Measurements from ENCODE around the gene WWC1.

The WWC1 gene

GRCh38 chr5:168291342-168291963 lies at the start of gene WWC1:
TSS of gene WWC1 (plus strand) at chr5:168291645. CDS start at chr5:168292153, 508 bp downstream.
- Histone ChIP-seq H3K36me3 (ENCODE audit: insufficient read depth, low read depth, low read length) (no peaks in the 10 kb centered on the region), H3K4me3 (ENCODE audit: low read length) (peak within 1 kb of the TSS; percentile 83), H3K9ac (ENCODE audit: low read depth, low read length) (peak within 1 kb of the TSS; percentile 69; the same call in 1 of the 2 replicates), H3K9me3 (ENCODE audit: insufficient read depth, low read depth, low read length) (no peaks in the 10 kb centered on the region), H3K27me3 (ENCODE audit: insufficient read depth, low read length) (no peaks in the 10 kb centered on the region), H3K27ac (ENCODE audit: low read length) (no peak within 1 kb of the TSS), H3K4me1 (ENCODE audit: insufficient read depth, low read length) (peaks cover 33% of the 10 kb centered on the region)

DNA sequence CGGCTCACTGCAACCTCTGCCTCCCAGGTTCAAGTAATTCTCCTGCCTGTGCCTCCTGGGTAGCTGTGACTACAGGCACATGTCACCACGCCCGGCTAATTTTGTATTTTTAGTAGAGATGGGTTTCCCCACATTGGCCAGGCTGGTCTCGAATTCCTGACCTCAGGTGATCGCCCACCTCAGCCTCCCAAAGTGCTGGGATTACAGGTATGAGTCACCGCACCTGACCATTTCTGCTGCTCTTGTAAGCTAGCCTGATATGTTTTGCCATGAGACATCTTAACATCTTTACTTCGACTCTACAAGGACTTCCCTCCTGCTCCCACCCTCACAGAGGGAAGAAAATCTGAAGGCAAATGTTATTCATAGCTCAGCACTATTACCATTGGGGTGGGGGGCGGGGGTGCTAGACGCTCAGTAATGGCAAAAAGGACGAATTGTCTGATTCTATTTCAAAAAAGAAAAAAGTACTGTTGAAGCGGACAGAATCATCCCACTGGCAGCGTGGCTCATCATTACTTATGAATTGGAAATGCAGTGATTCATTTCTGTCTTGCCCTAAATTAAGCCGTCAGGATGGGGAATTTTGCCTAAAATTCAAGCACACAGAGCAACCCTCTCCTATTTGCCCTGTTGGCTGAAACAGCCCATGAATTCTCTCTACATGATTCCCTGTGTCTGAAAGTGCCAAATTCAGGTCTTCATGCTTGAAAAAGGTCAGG lies 46.4 kb upstream of the WWC1 start:
- no peaks in the 10 kb centered on the region for H3K36me3 ChIP-seq (ENCODE audit: insufficient read depth, low read depth, low read length)
- H3K4me1 ChIP-seq (ENCODE audit: insufficient read depth, low read length): no peaks in the 10 kb centered on the region
- no peaks in the 10 kb centered on the region for H3K9me3 ChIP-seq (ENCODE audit: insufficient read depth, low read depth, low read length)
- no peak overlapping the region for H3K27ac ChIP-seq (ENCODE audit: low read length)
- no peak overlapping the region for H3K9ac ChIP-seq (ENCODE audit: low read depth, low read length)
- H3K4me3 ChIP-seq (ENCODE audit: low read length): no peak overlapping the region
- peaks cover 8% of the 10 kb centered on the region for H3K27me3 ChIP-seq (ENCODE audit: insufficient read depth, low read length)

GRCh38 chr5:168249923-168250322 lies 41.5 kb upstream of the WWC1 start:
- H3K4me3 ChIP-seq (ENCODE audit: low read length): no peak overlapping the region
- H3K27me3 ChIP-seq (ENCODE audit: insufficient read depth, low read length): no peaks in the 10 kb centered on the region
- no peak overlapping the region for H3K27ac ChIP-seq (ENCODE audit: low read length)
- no peaks in the 10 kb centered on the region for H3K36me3 ChIP-seq (ENCODE audit: insufficient read depth, low read depth, low read length)
- no peaks in the 10 kb centered on the region for H3K4me1 ChIP-seq (ENCODE audit: insufficient read depth, low read length)
- no peaks in the 10 kb centered on the region for H3K9me3 ChIP-seq (ENCODE audit: insufficient read depth, low read depth, low read length)
- no peak overlapping the region for H3K9ac ChIP-seq (ENCODE audit: low read depth, low read length)

DNA sequence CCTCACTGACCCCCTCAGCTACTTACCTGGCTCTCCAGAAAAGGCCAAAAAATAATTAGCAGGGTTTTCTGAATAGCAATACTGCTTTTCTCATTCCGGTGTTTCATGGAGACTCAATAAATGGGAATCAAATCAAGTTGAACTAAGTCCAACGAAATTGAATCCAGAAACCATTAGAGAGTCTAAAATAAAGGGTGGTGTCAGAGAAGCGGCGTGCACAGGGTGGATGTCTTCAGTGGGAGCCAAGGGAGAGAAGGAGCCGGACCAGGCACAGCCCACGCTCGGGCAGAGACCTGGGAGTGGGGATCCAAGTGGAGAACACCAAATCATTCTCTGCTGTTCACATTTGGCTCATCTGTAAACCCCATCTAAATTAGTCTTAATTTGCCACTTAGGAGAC lies 40.2 kb upstream of the WWC1 start:
- H3K36me3 ChIP-seq (ENCODE audit: insufficient read depth, low read depth, low read length): no peaks in the 10 kb centered on the region
- no peaks in the 10 kb centered on the region for H3K9me3 ChIP-seq (ENCODE audit: insufficient read depth, low read depth, low read length)
- H3K27ac ChIP-seq (ENCODE audit: low read length): no peak overlapping the region
- no peak overlapping the region for H3K4me3 ChIP-seq (ENCODE audit: low read length)
- no peaks in the 10 kb centered on the region for H3K27me3 ChIP-seq (ENCODE audit: insufficient read depth, low read length)
- H3K9ac ChIP-seq (ENCODE audit: low read depth, low read length): no peak overlapping the region
- no peaks in the 10 kb centered on the region for H3K4me1 ChIP-seq (ENCODE audit: insufficient read depth, low read length)

DNA sequence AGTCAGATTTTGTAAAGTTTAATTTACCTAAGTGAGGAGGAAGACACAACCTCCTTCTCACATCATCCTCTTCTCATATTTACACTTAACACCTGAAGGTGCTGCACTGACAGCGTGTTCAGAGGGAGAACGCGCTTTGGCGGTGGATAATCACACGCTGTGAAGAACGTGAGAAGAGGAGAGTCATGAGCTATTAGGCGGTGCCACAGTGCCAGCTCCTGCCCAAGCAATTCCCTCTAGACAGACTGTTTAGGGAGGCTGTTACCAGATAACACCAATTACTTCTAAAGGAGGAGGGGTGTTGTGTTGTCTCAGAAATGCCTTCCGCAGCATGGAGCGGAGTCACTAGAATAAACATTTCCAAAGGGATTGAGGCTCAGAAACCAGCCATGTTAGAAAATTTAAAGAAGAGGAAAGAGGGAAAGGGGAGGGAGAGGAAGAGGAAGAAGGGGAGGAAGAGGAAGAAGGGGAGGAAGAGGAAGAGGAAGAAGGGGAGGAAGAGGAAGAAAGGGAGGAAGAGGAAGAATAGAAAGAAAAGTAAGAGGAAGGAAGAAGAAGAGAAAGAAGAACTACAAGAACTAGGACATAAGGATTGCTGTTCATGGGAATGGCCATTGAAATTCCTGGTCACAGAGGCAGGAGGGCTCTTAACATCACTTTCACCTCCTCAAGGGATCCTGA lies 37.3 kb upstream of the WWC1 start:
- no peaks in the 10 kb centered on the region for H3K9me3 ChIP-seq (ENCODE audit: insufficient read depth, low read depth, low read length)
- no peak overlapping the region for H3K27ac ChIP-seq (ENCODE audit: low read length)
- H3K4me3 ChIP-seq (ENCODE audit: low read length): no peak overlapping the region
- H3K36me3 ChIP-seq (ENCODE audit: insufficient read depth, low read depth, low read length): no peaks in the 10 kb centered on the region
- H3K4me1 ChIP-seq (ENCODE audit: insufficient read depth, low read length): no peaks in the 10 kb centered on the region
- no peak overlapping the region for H3K9ac ChIP-seq (ENCODE audit: low read depth, low read length)
- no peaks in the 10 kb centered on the region for H3K27me3 ChIP-seq (ENCODE audit: insufficient read depth, low read length)

DNA sequence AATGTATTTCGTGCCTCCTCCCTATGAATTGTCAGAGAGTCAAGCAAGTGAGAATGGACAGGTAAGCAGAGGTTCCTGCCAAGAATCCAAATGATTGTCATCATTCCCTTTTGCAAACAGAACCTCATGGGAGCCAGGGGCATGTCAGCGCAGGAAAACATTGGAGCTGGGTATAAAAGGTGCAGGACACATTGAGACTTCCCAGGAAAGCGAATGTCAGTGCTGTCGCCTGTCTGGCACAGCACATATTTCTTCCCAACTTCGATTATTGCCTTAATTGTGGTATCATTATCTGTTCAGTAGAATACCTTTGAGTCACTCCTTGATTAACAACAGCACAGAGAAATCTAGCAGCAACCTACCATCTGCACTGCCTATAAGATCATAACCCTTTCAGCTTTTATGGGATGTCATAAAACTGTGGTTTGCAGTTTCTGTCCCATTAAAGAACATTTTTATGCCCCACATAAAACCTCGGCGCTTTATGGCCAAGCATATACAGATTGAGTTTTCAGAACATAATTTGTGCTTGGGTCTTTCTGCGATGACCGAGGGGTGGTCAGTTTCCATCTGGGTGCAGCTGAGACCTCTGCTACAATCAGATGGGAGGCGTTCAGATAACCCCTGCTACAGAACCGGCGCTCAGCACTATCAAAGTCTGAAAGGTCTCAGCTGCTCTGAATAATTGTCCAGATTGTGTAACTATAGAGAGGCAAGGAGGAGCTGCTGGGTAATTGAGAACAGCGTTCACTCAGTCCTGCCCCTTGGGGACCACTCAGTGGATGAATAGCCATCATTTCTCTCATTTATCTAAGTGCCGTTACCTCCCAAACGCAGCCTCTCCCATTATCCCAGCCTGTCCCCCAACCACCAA lies 30.9 kb upstream of the WWC1 start:
- Histone ChIP-seq H3K4me1 (ENCODE audit: insufficient read depth, low read length) (no peaks in the 10 kb centered on the region), H3K4me3 (ENCODE audit: low read length) (no peak overlapping the region), H3K27me3 (ENCODE audit: insufficient read depth, low read length) (no peaks in the 10 kb centered on the region), H3K36me3 (ENCODE audit: insufficient read depth, low read depth, low read length) (no peaks in the 10 kb centered on the region), H3K27ac (ENCODE audit: low read length) (no peak overlapping the region), H3K9ac (ENCODE audit: low read depth, low read length) (no peak overlapping the region), H3K9me3 (ENCODE audit: insufficient read depth, low read depth, low read length) (no peaks in the 10 kb centered on the region)

GRCh38 chr5:168261227-168261571 lies 30.2 kb upstream of the WWC1 start:
- Histone ChIP-seq H3K27me3 (ENCODE audit: insufficient read depth, low read length) (no peaks in the 10 kb centered on the region), H3K9ac (ENCODE audit: low read depth, low read length) (no peak overlapping the region), H3K4me3 (ENCODE audit: low read length) (no peak overlapping the region), H3K27ac (ENCODE audit: low read length) (no peak overlapping the region), H3K36me3 (ENCODE audit: insufficient read depth, low read depth, low read length) (no peaks in the 10 kb centered on the region), H3K9me3 (ENCODE audit: insufficient read depth, low read depth, low read length) (no peaks in the 10 kb centered on the region), H3K4me1 (ENCODE audit: insufficient read depth, low read length) (no peaks in the 10 kb centered on the region)

DNA sequence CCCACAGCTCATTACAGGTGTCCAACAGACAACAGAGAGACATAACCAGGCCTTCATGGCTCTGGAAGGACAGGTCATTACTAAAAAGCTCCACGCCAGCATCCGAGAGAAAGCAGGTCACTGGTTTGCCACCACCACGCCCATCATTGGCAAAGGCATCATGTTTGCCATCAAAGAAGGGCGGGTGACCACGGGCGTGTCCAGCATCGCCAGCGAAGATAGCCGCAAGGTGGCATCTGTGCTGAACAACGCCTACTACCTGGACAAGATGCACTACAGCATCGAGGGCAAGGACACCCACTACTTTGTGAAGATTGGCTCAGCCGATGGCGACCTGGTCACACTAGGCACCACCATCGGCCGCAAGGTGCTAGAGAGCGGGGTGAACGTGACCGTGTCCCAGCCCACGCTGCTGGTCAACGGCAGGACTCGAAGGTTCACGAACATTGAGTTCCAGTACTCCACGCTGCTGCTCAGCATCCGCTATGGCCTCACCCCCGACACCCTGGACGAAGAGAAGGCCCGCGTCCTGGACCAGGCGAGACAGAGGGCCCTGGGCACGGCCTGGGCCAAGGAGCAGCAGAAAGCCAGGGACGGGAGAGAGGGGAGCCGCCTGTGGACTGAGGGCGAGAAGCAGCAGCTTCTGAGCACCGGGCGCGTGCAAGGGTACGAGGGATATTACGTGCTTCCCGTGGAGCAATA lies 29.3 kb upstream of the WWC1 start:
- H3K9me3 ChIP-seq (ENCODE audit: insufficient read depth, low read depth, low read length): no peaks in the 10 kb centered on the region
- H3K4me3 ChIP-seq (ENCODE audit: low read length): no peak overlapping the region
- no peaks in the 10 kb centered on the region for H3K36me3 ChIP-seq (ENCODE audit: insufficient read depth, low read depth, low read length)
- no peak overlapping the region for H3K9ac ChIP-seq (ENCODE audit: low read depth, low read length)
- H3K27me3 ChIP-seq (ENCODE audit: insufficient read depth, low read length): no peaks in the 10 kb centered on the region
- no peak overlapping the region for H3K27ac ChIP-seq (ENCODE audit: low read length)
- no peaks in the 10 kb centered on the region for H3K4me1 ChIP-seq (ENCODE audit: insufficient read depth, low read length)

DNA sequence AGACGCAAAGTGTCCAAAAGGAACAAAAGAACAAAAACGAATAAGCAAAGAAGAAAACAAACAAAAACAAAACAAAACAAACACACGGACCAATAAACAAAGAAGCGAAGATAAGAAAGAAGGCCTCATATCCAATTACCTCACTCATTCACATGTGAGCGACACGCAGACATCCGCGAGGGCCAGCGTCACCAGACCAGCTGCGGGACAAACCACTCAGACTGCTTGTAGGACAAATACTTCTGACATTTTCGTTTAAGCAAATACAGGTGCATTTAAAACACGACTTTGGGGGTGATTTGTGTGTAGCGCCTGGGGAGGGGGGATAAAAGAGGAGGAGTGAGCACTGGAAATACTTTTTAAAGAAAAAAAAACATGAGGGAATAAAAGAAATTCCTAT lies 28.3 kb upstream of the WWC1 start:
- Histone ChIP-seq H3K27me3 (ENCODE audit: insufficient read depth, low read length) (no peaks in the 10 kb centered on the region), H3K4me3 (ENCODE audit: low read length) (no peak overlapping the region), H3K36me3 (ENCODE audit: insufficient read depth, low read depth, low read length) (no peaks in the 10 kb centered on the region), H3K27ac (ENCODE audit: low read length) (no peak overlapping the region), H3K9ac (ENCODE audit: low read depth, low read length) (no peak overlapping the region), H3K9me3 (ENCODE audit: insufficient read depth, low read depth, low read length) (no peaks in the 10 kb centered on the region), H3K4me1 (ENCODE audit: insufficient read depth, low read length) (no peaks in the 10 kb centered on the region)

- H3K4me3 ChIP-seq (ENCODE audit: low read length): no peak overlapping the region
- no peak overlapping the region for H3K27ac ChIP-seq (ENCODE audit: low read length)
These were observed 25.4 kb upstream of the WWC1 start for GRCh38 chr5:168266016-168266415.

More at GRCh38 chr5:168266016-168266415, 25.4 kb upstream of the WWC1 start:
- peaks cover 3% of the 10 kb centered on the region; the same call in 1 of the 2 replicates for H3K4me1 ChIP-seq (ENCODE audit: insufficient read depth, low read length)
- no peak overlapping the region for H3K9ac ChIP-seq (ENCODE audit: low read depth, low read length)
- H3K36me3 ChIP-seq (ENCODE audit: insufficient read depth, low read depth, low read length): no peaks in the 10 kb centered on the region
- H3K9me3 ChIP-seq (ENCODE audit: insufficient read depth, low read depth, low read length): no peaks in the 10 kb centered on the region
- H3K27me3 ChIP-seq (ENCODE audit: insufficient read depth, low read length): peaks cover 9% of the 10 kb centered on the region

Data from iPS-20b (cell line).